Colonic mucosa (tissue), 4 donors: Measurements from ENCODE around the gene SUGCT. TPM values are rescaled to one million over a fixed set of nuclear protein-coding genes. Genes with fewer than 3 reads are reported as not detected.

Source experiments
- DNase-seq: peaks from one replicate; pipeline ENCODE4 v3.0.0-alpha.2; 2020
- H3K27ac ChIP-seq: fragments of 200-600 bp; one replicate; pipeline ENCODE4 v1.8.0; 2021
- H3K27me3 ChIP-seq: fragments of 200-600 bp; one replicate; pipeline ENCODE4 v1.8.0; 2021
- H3K36me3 ChIP-seq: fragments of 200-600 bp; one replicate; pipeline ENCODE4 v1.8.0; 2021
- H3K4me1 ChIP-seq: fragments of 200-600 bp; one replicate; pipeline ENCODE4 v1.8.0; 2021; ENCODE audit warnings: mild to moderate bottlenecking
- H3K4me3 ChIP-seq: fragments of 200-600 bp; one replicate; pipeline ENCODE4 v1.8.0; 2021
- H3K9ac ChIP-seq, 2 donors: one replicate each; pipeline ENCODE4 v1.7.0; 2013; ENCODE audit warnings: control low read depth in 2 of 2, low read depth in 2 of 2, low read length in 2 of 2
- H3K9me3 ChIP-seq: fragments of 200-600 bp; one replicate; pipeline ENCODE4 v1.8.0; 2021
- CTCF ChIP-seq: fragments of 200-600 bp; IDR thresholded peaks from one replicate; pipeline ENCODE4 v1.8.0; 2022; ENCODE audit warnings: antibody characterized with exemption, mild to moderate bottlenecking
- intact Hi-C: fragments of 100-400 bp; cut with DNase I; formaldehyde crosslinking; loops from one replicate; pipeline ENCODE4 v1.14.1; 2022
- total RNA-seq, 2 donors: library from RNA; stranded (reverse); fragmentation: NEBNext Ultra II Directional in 1 of 2; extraction: Animal tissue kit (Norgen Biotek cat#: 25700) in 1 of 2; gene quantifications; one replicate each; pipeline ENCODE4 v1.2.1, GENCODE V29; 2021
- donor health status: healthy.
- donor health status: DM: no; HTN: no; CAD: no.
- donor health status: DM: no; HTN: no; CAD: no.

SUGCT gene
- total RNA-seq, 2 donors from 2014 or later = 3.6 to 15.1 TPM

DNA sequence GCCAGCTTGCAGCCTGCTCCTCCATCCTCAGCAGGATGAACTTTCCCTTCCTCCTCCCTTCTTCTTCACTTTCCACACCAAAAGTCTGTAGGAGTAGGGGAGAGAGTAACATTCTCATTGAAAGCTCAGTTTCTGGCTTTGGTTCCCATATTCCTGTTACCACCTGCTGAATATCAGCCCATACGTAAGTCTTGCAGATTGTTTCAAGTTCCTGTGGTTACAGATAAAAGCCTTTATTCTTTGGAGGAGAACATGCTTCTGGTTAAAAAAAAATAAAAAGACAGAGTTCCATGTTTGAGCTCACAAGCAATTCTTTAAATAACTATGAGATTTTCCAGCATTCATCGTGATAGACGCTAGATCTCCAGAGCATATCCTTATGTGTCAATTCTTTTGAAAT is 637.3 kb downstream of the SUGCT start:
- no peaks in the 10 kb centered on the region for H3K36me3 ChIP-seq
- no peaks in the 10 kb centered on the region for H3K27me3 ChIP-seq
- no peaks in the 10 kb centered on the region for H3K9me3 ChIP-seq
- DNase-seq = no peak
- H3K9ac ChIP-seq = no peak overlapping the region
- H3K27ac ChIP-seq = no peak overlapping the region
- H3K4me3 ChIP-seq = no peak overlapping the region
- intact Hi-C loops = no loop called here
- TF ChIP-seq CTCF = no peak
- no peaks in the 10 kb centered on the region for H3K4me1 ChIP-seq

DNA sequence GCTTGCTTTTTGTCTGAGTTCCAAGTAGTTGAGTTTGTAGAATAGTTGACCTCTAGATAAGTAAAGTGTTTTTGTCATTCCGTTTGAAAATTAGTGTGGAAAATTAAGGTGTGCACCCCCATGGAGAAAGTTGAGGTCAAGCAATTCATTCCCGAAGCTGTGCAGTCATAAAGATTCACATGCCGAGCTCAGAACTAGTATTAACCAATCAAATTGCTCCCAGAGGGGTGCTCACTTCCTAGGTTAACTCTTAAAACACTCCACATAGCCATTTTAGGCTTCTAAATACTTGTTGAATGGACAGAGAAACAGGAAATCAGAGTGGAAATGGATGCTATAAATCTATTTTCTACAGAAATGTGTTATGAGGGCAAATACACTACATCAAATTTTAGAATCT is 638.9 kb downstream of the SUGCT start:
- no peak for DNase-seq
- Histone ChIP-seq H3K27me3 (no peaks in the 10 kb centered on the region), H3K9ac (no peak overlapping the region), H3K4me3 (no peak overlapping the region), H3K9me3 (no peaks in the 10 kb centered on the region), H3K4me1 (no peaks in the 10 kb centered on the region), H3K27ac (no peak overlapping the region), H3K36me3 (no peaks in the 10 kb centered on the region)
- intact Hi-C loops = no loop called here
- no peak for TF ChIP-seq CTCF

DNA sequence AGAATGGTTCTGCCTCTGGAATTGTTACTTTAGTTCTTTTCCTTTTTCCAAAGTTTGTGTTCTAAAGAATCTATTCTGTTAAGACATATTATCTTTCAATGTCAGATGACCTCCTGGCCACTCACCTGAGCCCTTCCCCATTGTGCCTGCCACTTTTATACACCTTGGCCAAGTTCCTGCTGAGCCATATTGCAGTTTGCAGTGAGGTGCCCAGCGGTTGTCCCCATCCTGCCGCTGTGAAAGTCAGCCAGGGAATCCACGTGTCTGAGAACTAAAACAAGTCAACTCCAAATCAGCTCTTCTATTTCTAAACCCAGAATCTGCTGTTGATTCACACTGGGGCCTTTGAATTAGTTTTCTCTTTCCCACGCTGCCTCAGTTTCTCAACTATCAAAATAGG is 641.1 kb downstream of the SUGCT start:
- TF ChIP-seq CTCF = no peak
- Histone ChIP-seq H3K9me3 (no peaks in the 10 kb centered on the region), H3K4me3 (no peak overlapping the region), H3K27me3 (no peaks in the 10 kb centered on the region), H3K4me1 (no peaks in the 10 kb centered on the region), H3K27ac (no peak overlapping the region), H3K9ac (no peak overlapping the region), H3K36me3 (no peaks in the 10 kb centered on the region)
- intact Hi-C loops = no loop called here
- DNase-seq = no peak

- H3K27ac ChIP-seq = no peak overlapping the region
- H3K9me3 ChIP-seq = no peaks in the 10 kb centered on the region
- H3K9ac ChIP-seq = no peak overlapping the region
- no peak for TF ChIP-seq CTCF
- H3K36me3 ChIP-seq = no peaks in the 10 kb centered on the region
- no peak for DNase-seq
- intact Hi-C loops = no loop called here
- H3K4me1 ChIP-seq = no peaks in the 10 kb centered on the region
- no peak overlapping the region for H3K4me3 ChIP-seq
- H3K27me3 ChIP-seq = no peaks in the 10 kb centered on the region
These were observed 643.0 kb downstream of the SUGCT start for GRCh38 chr7:40777730-40778312.

DNA sequence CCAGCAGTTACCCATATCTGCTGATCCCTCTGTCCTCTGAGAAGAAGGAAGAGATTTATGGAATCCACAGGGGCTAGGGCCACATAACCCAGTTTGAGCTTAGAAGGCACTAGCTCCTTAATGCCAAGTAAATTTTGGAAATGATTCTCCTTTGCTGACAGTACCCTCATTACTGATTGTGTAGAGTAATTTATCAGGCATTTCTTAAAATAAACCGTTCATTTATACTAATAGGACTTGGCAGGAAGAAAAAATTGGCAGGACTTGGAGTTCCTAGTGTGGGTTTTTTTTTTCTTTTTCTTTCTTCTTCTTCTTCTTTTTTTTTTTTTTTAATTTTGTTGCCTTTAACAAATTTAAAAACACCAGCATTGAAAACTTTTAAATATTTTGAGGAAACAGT is 645.7 kb downstream of the SUGCT start:
- no peak overlapping the region for H3K27ac ChIP-seq
- H3K36me3 ChIP-seq = no peaks in the 10 kb centered on the region
- intact Hi-C loops = no loop called here
- H3K9me3 ChIP-seq = no peaks in the 10 kb centered on the region
- no peaks in the 10 kb centered on the region for H3K27me3 ChIP-seq
- TF ChIP-seq CTCF = no peak
- no peaks in the 10 kb centered on the region for H3K4me1 ChIP-seq
- H3K9ac ChIP-seq = no peak overlapping the region
- no peak overlapping the region for H3K4me3 ChIP-seq
- DNase-seq = no peak
